Cardiac ventricle fibroblast (primary cell): ENCODE measurements around the gene AIRE. TPM values are rescaled to one million over a fixed set of nuclear protein-coding genes. Genes with fewer than 3 reads are reported as not detected.

Experiments
- total RNA-seq: library from RNA; depleted of rRNA; stranded (reverse); fragments of >200 nt; gene quantifications from 2 replicates; pipeline ENCODE4 v1.2.3, GENCODE V29; 2015

Gene AIRE
- total RNA-seq: not detected in 2 replicates

GRCh38 chr21:44285138-44285992, at the start of gene AIRE:
TSS of gene AIRE (plus strand) at chr21:44285876. CDS start at chr21:44286007, 131 bp downstream.

GRCh38 chr21:44240842-44241241, 44.8 kb upstream of the AIRE start, which contains the start of gene ICOSLG:
TSS of gene ICOSLG (minus strand) at chr21:44240943. CDS start at chr21:44240817, 126 bp downstream.

GRCh38 chr21:44261675-44262295, 23.9 kb upstream of the AIRE start, which contains the start of gene DNMT3L:
TSS of gene DNMT3L (minus strand) at chr21:44261897. CDS start at chr21:44261259, 638 bp downstream.

GRCh38 chr21:44299458-44300261, 14.0 kb downstream of the AIRE start, which contains the start of gene PFKL:
TSS of gene PFKL (plus strand) at chr21:44300053. CDS start at chr21:44300106, 53 bp downstream.

GRCh38 chr21:44338971-44339910, 53.6 kb downstream of the AIRE start, which contains the start of gene CFAP410:
TSS of gene CFAP410 (minus strand) at chr21:44339390. CDS start at chr21:44339194, 196 bp downstream.

Other genes with a start within 250 kb of the AIRE start
- gene PWP2, start 178.5 kb upstream of the AIRE start, total RNA-seq: 0.75 and 2.0 TPM in 2 replicates
- gene GATD3, start 152.2 kb upstream of the AIRE start, total RNA-seq: 3.0 and 7.2 TPM in 2 replicates
- 0.87 and 0.93 TPM in 2 replicates for gene ICOSLG, start 44.9 kb upstream of the AIRE start, total RNA-seq
- gene DNMT3L, start 24.0 kb upstream of the AIRE start, total RNA-seq: not detected in 2 replicates
- 152 and 170 TPM in 2 replicates for gene PFKL, start 14.2 kb downstream of the AIRE start, total RNA-seq
- 20.1 and 22.2 TPM in 2 replicates for gene CFAP410, start 53.5 kb downstream of the AIRE start, total RNA-seq
- not detected in 2 replicates for gene TRPM2, start 67.7 kb downstream of the AIRE start, total RNA-seq
- 3.2 and 4.2 TPM in 2 replicates for gene LRRC3, start 169.6 kb downstream of the AIRE start, total RNA-seq